Skeletal muscle satellite cell (primary cell): ENCODE measurements around the gene PPP4C. TPM values are rescaled to one million over a fixed set of nuclear protein-coding genes. Genes with fewer than 3 reads are reported as not detected.
A peak's percentile ranks its signal among the peaks of the same experiment; 100 is the strongest.

Experiments
- H3K27me3 ChIP-seq: 2 replicates; pipeline ENCODE4 v1.7.0; 2013; ENCODE audit warnings: low read length; ENCODE audit not compliant: control insufficient read depth, insufficient read depth
- H3K36me3 ChIP-seq: 2 replicates; pipeline ENCODE4 v1.7.0; 2013; ENCODE audit warnings: mild to moderate bottlenecking, control low read depth, low read length; ENCODE audit not compliant: insufficient read depth
- H3K4me1 ChIP-seq: 2 replicates; pipeline ENCODE4 v1.7.0; 2013; ENCODE audit warnings: low read length; ENCODE audit not compliant: control insufficient read depth, insufficient read depth
- H3K4me2 ChIP-seq: 2 replicates; pipeline ENCODE4 v1.7.0; 2013; ENCODE audit warnings: mild to moderate bottlenecking, low read length
- H3K4me3 ChIP-seq: 2 replicates; pipeline ENCODE4 v1.7.0; 2013; ENCODE audit warnings: low read length
- H3K9ac ChIP-seq: 2 replicates; pipeline ENCODE4 v1.7.0; 2013; ENCODE audit warnings: mild to moderate bottlenecking, low read depth, low read length, moderate library complexity
- H3K9me3 ChIP-seq: replicated peaks from 2 replicates; pipeline ENCODE4 v1.7.0; 2013; ENCODE audit warnings: mild to moderate bottlenecking, control low read depth, low read length
- total RNA-seq: library from RNA; depleted of rRNA; stranded (reverse); fragments of >200 nt; gene quantifications from 2 replicates; pipeline ENCODE4 v1.2.3, GENCODE V29; 2012; rRNA removed

The PPP4C gene
- 190 and 200 TPM in 2 replicates for total RNA-seq

GRCh38 chr16:30075503-30076275 is at the start of gene PPP4C:
TSS of gene PPP4C (plus strand) at chr16:30075994. CDS start at chr16:30076378, 384 bp downstream.
- Histone ChIP-seq H3K36me3 (peaks cover 54% of the 10 kb centered on the region), H3K9ac (peak within 1 kb of the TSS; percentile 93), H3K9me3 (no peaks in the 10 kb centered on the region)

GRCh38 chr16:30026449-30026848 is 49.3 kb upstream of the PPP4C start:
- Histone ChIP-seq H3K4me1 (no peaks in the 10 kb centered on the region), H3K9ac (no peak overlapping the region), H3K4me2 (no peak overlapping the region), H3K36me3 (no peaks in the 10 kb centered on the region), H3K27me3 (peaks cover 60% of the 10 kb centered on the region), H3K9me3 (no peaks in the 10 kb centered on the region), H3K4me3 (no peak overlapping the region)

More at GRCh38 chr16:30075503-30076275, at the start of gene PPP4C:
- Histone ChIP-seq H3K4me2 (peak within 1 kb of the TSS; percentile 94), H3K27me3 (no peaks in the 10 kb centered on the region), H3K4me3 (peak within 1 kb of the TSS; percentile 97), H3K4me1 (peaks cover 28% of the 10 kb centered on the region)

GRCh38 chr16:30027588-30028437 is 48.0 kb upstream of the PPP4C start:
- H3K4me3 ChIP-seq: no peak overlapping the region
- no peaks in the 10 kb centered on the region for H3K4me1 ChIP-seq
- no peak overlapping the region for H3K4me2 ChIP-seq
- no peaks in the 10 kb centered on the region for H3K9me3 ChIP-seq
- peaks cover 67% of the 10 kb centered on the region for H3K27me3 ChIP-seq
- H3K36me3 ChIP-seq: no peaks in the 10 kb centered on the region
- no peak overlapping the region for H3K9ac ChIP-seq

- H3K4me2 ChIP-seq: no peak overlapping the region
- peaks cover 63% of the 10 kb centered on the region for H3K27me3 ChIP-seq
Observed at GRCh38 chr16:30028438-30029076, 47.2 kb upstream of the PPP4C start.

GRCh38 chr16:30030011-30030685 is 45.6 kb upstream of the PPP4C start:
- Histone ChIP-seq H3K4me1 (no peaks in the 10 kb centered on the region), H3K4me3 (no peak overlapping the region), H3K9me3 (no peaks in the 10 kb centered on the region), H3K9ac (no peak overlapping the region), H3K36me3 (no peaks in the 10 kb centered on the region), H3K4me2 (no peak overlapping the region), H3K27me3 (peaks cover 61% of the 10 kb centered on the region)

More at GRCh38 chr16:30028438-30029076, 47.2 kb upstream of the PPP4C start:
- Histone ChIP-seq H3K4me3 (no peak overlapping the region), H3K9me3 (no peaks in the 10 kb centered on the region), H3K36me3 (no peaks in the 10 kb centered on the region), H3K9ac (no peak overlapping the region), H3K4me1 (no peaks in the 10 kb centered on the region)

- no peak within 1 kb of the TSS for H3K9ac ChIP-seq
- no peaks in the 10 kb centered on the region for H3K4me1 ChIP-seq
- no peak within 1 kb of the TSS for H3K4me2 ChIP-seq
- no peaks in the 10 kb centered on the region for H3K9me3 ChIP-seq
- H3K4me3 ChIP-seq: no peak within 1 kb of the TSS
- no peaks in the 10 kb centered on the region for H3K36me3 ChIP-seq
- H3K27me3 ChIP-seq: peaks cover 61% of the 10 kb centered on the region
Observed at GRCh38 chr16:30030841-30031413, 44.9 kb upstream of the PPP4C start, which contains the start of gene TLCD3B. TSS of gene TLCD3B (minus strand) at chr16:30031271. CDS start at chr16:30030527, 744 bp downstream.

GRCh38 chr16:30031477-30031918 is 44.3 kb upstream of the PPP4C start:
- H3K36me3 ChIP-seq: no peaks in the 10 kb centered on the region
- H3K9me3 ChIP-seq: no peaks in the 10 kb centered on the region
- H3K4me2 ChIP-seq: no peak overlapping the region
- H3K4me1 ChIP-seq: no peaks in the 10 kb centered on the region
- H3K9ac ChIP-seq: no peak overlapping the region
- peaks cover 64% of the 10 kb centered on the region for H3K27me3 ChIP-seq
- H3K4me3 ChIP-seq: no peak overlapping the region

GRCh38 chr16:30032083-30032819 is 43.5 kb upstream of the PPP4C start:
- Histone ChIP-seq H3K27me3 (peaks cover 62% of the 10 kb centered on the region), H3K4me2 (no peak overlapping the region), H3K4me1 (no peaks in the 10 kb centered on the region), H3K4me3 (no peak overlapping the region), H3K9ac (no peak overlapping the region), H3K36me3 (no peaks in the 10 kb centered on the region), H3K9me3 (no peaks in the 10 kb centered on the region)

GRCh38 chr16:30033270-30033669 is 42.5 kb upstream of the PPP4C start:
- Histone ChIP-seq H3K4me1 (no peaks in the 10 kb centered on the region), H3K4me3 (no peak overlapping the region), H3K9me3 (no peaks in the 10 kb centered on the region), H3K36me3 (no peaks in the 10 kb centered on the region), H3K27me3 (peaks cover 56% of the 10 kb centered on the region), H3K4me2 (no peak overlapping the region), H3K9ac (no peak overlapping the region)

- no peak overlapping the region for H3K4me3 ChIP-seq
- peaks cover 24% of the 10 kb centered on the region for H3K27me3 ChIP-seq
- no peak overlapping the region for H3K9ac ChIP-seq
- no peaks in the 10 kb centered on the region for H3K36me3 ChIP-seq
- H3K4me2 ChIP-seq: no peak overlapping the region
- no peaks in the 10 kb centered on the region for H3K9me3 ChIP-seq
- H3K4me1 ChIP-seq: no peaks in the 10 kb centered on the region
Observed at GRCh38 chr16:30040221-30040620, 35.6 kb upstream of the PPP4C start.
